HG02642 (cell line): ENCODE measurements around the gene NEURL3.

Source experiments
- ATAC-seq: cut with Tn5 transposase; IDR thresholded peaks from one replicate; pipeline ENCODE4 v1.9.1; 2021; ENCODE audit warnings: mild to moderate bottlenecking; ENCODE audit not compliant: unreplicated experiment, poor library complexity

Gene NEURL3

GRCh38 chr2:96529376-96530143, 24.4 kb upstream of the NEURL3 start:
- ATAC-seq, result no peak

GRCh38 chr2:96528700-96529375, 23.7 kb upstream of the NEURL3 start:
- ATAC-seq, result no peak

DNA sequence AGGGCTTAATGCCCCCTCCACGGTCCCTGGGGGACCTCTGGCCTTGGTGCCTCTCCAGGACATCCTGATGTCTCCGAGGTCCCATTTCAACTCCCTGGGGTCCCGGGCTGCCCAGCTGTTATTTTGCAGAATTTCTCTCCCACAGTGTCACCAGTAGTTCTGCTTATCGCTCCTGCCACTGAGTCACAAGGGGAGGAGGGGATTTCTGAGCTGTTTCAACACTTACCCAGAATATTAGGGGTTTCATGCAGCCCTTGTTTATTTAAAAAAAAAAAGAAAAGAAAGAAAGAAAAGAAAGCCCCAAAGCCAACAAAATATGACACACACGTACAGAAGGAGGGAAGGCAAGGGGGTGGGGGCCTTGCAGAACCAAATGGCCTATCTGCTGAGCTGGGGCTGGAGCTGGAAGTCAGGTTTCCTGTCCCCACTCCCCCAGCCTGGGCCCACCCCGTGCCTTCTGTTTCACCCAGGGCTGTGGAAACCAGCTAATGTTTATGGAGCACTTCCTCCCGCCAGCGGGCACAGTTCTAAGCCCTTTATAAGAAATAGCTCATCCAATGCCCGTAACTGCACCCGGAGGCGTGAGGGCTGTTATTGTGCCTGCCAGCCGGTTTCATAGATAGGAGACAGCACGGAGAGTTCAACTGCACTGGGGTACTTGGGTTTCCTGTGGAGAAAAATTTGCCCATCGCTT, 23.0 kb upstream of the NEURL3 start:
- ATAC-seq, result no peak

DNA sequence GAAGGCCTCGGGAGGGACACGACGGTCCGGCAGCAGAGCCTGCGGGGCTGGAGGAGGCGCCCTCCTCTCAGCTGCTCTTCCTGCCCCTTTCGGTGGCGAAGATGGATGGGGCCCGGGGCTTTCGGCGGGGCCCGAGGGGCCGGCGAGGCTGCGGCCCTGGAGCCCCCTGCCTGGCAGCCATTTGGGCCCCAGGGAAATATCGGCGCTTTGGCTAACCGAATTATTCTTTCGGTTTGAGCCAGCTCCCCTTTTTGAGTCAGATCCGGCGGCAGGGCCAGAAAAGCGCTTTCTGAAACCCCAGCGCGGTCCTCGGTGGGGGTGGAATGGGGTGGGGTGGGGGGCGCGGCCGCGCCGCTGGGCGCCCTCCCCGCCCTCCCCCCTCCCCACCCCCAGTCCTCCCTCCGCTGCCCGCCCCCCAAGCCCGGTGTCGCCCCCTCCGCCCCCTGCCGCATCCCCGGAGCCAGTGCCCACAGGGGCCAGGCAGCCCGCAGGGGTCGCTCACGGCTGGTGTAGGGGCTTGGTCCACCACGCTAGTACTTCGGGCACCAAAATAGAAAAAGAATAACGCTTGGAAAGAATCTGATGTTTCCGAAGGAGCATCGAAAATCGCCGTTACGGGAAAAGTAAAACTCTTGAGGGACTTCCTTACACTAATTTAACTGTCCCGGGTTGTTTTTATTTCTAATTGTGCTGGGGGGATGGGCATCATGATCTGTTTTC, 22.3 kb upstream of the NEURL3 start:
- ATAC-seq, result peak; percentile 33

DNA sequence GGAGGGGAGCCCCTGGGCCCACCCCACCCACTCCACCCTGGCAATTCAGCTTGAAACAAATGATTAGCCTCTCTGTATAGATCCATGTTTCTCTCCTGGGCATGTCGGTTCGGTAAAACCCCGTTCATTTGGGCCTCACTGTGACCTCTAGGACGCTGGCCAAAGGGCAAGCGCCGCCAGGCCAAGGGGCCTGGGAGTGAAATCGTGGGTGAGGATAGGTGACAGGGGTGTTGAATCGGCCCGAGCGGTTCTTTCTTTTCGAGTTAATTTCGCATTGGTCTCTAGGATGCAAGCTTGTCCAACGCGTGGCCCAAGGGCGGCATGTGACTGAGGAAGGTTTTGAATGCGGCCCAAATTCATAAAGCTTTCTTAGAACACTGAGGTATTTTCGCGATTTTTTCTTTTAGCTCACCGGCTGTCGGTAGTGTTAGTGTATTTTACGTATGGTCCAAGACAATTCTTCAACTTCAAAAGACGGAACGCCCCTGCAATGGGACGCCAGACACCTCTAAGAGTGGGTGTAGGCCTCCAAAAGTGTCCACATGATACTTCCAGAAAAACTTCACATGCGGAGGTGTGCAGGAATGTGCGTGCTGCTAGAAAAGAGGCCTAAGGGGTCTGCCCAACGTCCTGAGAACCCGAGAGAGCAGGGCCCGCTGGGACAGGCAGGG, 21.6 kb upstream of the NEURL3 start:
- no peak for ATAC-seq

GRCh38 chr2:96526101-96526591, 21.0 kb upstream of the NEURL3 start:
- ATAC-seq, result no peak

DNA sequence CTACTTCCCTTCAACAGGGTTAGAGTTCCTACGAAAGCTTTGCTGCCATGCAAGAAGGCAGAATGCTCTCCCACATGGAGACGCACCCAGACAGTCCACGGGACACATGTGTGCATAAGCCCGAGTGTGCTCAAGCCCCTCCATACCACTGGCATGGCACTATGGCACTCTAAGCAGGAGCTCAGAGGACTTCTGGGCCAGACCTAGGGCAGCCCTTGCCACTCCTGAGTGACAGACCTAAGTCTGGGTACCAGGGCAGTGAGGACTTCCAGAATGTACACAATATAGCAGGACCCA, 20.0 kb upstream of the NEURL3 start:
- no peak for ATAC-seq

GRCh38 chr2:96524482-96525210, 19.5 kb upstream of the NEURL3 start:
- no peak for ATAC-seq

GRCh38 chr2:96523659-96524481, 18.7 kb upstream of the NEURL3 start:
- no peak for ATAC-seq

- ATAC-seq, result no peak
These were observed 17.4 kb upstream of the NEURL3 start for GRCh38 chr2:96522304-96523203.

DNA sequence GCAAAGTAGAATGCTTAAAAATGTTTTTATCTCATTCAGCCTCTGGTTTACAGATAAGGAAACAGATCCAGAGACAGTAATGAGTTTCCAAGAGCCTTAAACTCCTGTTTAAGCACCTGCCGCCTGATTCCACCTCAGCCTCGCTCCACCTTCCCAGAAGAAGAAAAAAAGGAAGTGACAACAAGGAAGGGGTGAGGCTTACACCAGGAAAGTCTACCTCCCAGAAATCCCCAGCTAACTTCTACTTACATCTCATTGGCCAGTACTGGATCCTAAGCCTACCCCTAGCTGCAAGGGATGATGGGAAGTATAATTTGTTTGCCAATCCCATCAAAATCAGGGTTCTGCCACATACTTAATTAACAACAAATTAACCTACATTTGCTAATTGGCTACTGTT, 16.1 kb upstream of the NEURL3 start:
- ATAC-seq, result no peak

DNA sequence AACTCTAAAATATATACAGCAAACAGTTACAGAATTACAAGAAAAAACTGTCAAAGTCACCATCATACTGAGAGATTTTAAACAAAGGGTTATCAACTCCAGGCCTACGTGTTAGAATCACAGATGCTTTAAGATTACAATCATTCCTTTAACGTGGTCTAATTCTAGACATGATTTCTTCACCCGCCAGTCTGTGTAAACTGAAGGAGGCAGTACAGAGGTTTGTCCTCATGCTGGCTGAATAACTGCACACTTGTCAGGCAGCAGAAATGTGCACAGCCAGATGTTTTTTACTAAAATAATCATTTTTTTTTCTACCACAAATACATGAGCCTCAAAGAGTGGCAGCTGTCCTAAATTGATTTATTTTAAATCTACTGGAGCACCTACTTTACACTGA, 15.5 kb upstream of the NEURL3 start:
- ATAC-seq, result no peak

DNA sequence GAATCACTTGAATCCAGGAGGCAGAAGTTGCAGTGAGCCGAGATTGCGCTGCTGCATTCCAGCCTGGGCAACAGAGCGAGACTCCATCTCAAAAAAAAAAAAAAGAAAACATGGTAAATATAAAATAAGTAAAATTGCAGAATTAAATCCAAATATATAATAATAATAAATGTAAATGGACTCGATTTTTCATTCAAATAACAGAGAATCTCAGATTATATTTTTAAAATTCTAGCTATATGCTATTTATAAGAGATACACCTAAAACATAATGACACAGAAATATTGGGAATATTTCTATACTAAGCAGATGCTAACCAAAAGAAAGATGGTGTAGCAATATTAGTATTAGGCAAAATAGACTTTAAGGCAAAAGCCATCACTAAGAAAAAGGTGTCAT, 15.1 kb upstream of the NEURL3 start:
- ATAC-seq, result no peak

- ATAC-seq, result no peak
These were observed 11.9 kb upstream of the NEURL3 start for GRCh38 chr2:96517079-96517478.

DNA sequence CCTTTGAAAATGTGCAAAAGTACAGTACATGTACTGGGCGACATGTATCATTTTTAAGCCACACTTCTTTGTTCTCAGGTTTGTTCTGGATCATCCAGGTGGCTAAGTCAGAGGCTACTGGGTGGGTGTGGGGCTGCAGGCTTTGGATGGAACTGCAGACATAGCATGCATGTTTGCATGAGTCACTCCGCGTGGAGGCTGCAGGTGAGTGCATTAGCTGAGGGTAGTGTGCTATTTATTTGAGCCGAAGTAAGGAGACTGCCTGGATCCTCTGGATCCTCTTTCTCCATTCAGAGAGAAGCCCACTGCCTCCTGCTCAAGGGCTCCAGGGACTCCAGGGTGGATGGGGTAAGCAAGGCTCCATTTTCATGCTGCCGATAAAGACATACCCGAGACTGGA, 9.4 kb upstream of the NEURL3 start:
- ATAC-seq, result no peak

DNA sequence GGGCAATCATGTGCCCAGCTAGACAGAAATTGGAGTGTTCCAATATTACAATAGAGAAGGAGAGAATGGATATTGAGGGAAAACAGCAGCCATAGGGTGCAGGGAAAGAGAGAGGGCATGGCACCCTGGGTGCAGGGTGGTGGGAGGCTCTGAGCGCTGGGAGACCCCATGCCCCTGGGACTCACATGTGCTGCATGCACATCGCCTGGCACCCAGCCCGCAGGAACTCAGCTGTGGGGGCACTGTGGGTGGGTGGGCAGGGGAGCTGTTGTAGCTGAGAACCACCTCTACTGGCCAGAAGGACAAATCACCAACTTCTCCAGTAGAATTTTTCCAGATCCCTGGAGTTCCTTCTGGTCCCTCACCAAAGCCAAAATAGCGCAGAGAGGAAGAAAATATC, 7.2 kb upstream of the NEURL3 start:
- no peak for ATAC-seq

GRCh38 chr2:96511851-96512250, 6.7 kb upstream of the NEURL3 start:
- ATAC-seq, result no peak
